GM19397 (cell line): Measurements from ENCODE around the gene MGAT5B.

Experiments used
- ATAC-seq: cut with Tn5 transposase; IDR thresholded peaks from one replicate; pipeline ENCODE4 v1.9.1; 2021; ENCODE audit warnings: mild to moderate bottlenecking, moderate library complexity; ENCODE audit not compliant: unreplicated experiment

MGAT5B gene

GRCh38 chr17:76924345-76925342 is 56.4 kb downstream of the MGAT5B start:
- no peak for ATAC-seq

GRCh38 chr17:76925441-76925891 is 57.3 kb downstream of the MGAT5B start:
- no peak for ATAC-seq

- no peak for ATAC-seq
Measured at GRCh38 chr17:76926237-76926866, 58.1 kb downstream of the MGAT5B start.

GRCh38 chr17:76927577-76927976 is 59.4 kb downstream of the MGAT5B start:
- no peak for ATAC-seq

DNA sequence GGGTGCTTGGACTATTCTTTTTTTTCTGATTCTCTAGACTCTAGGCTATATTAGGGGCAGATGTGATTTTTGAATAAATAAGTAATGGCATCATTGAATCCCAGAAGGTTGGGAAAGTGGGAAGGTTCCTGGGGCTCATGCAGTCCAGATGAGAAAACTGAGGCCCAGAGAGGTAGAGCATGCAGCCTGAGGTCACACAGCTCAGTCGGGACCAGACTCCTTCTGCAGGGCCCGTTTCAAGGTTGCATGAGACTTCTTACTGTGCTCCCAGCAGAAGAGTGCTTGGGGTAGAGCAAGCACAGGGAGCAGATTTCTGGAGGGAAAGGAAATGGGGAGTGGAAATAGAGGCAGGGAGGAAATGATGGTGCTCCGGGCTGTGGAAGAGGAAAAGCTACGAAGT is 59.8 kb downstream of the MGAT5B start:
- ATAC-seq = no peak

GRCh38 chr17:76929148-76929547 is 60.9 kb downstream of the MGAT5B start:
- no peak for ATAC-seq

- no peak for ATAC-seq
Measured at GRCh38 chr17:76929601-76930000, 61.4 kb downstream of the MGAT5B start.

GRCh38 chr17:76930107-76930506 is 61.9 kb downstream of the MGAT5B start:
- ATAC-seq = no peak

DNA sequence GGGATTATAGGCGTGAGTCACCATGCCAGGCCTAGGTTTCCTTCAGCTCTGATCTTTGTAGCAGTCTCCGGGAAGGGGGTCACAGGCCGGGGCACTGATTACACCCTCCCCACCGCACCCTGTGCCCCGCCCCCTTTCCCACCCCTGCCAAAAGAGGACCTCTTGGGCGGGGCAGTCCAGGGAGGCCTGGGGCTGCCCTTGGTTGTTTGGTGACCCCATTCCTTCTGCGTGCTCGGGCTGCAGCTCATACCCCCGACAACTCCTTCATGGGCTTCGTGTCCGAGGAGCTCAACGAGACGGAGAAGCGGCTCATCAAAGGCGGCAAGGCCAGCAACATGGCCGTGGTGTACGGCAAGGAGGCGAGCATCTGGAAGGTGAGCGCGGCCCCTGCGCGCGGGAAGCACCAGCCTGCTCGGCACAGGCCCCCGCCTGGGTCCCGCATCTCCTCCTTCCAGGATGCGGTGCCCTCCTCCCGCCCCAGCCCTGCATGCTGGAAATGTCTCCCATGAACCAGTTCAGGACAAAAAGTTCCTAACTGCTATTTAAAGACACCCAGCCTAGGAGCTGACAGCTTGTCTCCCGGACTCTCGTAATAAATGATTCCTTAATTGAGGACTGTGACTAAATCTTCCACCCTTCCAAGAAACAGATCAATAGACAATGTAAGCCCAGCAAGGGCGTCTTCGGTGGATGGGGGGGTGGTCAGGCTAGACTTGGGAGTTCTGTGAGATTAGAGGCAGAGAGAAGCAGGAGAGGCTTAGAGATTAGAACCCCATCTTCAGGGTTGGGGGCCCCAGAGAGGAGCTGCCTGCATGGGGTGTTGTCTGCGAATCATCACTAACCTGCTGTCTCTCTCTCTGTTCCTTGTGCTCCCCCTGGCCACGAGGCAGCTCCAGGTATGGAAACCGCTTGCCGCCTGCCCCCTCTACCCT is 64.5 kb downstream of the MGAT5B start:
- ATAC-seq = no peak

DNA sequence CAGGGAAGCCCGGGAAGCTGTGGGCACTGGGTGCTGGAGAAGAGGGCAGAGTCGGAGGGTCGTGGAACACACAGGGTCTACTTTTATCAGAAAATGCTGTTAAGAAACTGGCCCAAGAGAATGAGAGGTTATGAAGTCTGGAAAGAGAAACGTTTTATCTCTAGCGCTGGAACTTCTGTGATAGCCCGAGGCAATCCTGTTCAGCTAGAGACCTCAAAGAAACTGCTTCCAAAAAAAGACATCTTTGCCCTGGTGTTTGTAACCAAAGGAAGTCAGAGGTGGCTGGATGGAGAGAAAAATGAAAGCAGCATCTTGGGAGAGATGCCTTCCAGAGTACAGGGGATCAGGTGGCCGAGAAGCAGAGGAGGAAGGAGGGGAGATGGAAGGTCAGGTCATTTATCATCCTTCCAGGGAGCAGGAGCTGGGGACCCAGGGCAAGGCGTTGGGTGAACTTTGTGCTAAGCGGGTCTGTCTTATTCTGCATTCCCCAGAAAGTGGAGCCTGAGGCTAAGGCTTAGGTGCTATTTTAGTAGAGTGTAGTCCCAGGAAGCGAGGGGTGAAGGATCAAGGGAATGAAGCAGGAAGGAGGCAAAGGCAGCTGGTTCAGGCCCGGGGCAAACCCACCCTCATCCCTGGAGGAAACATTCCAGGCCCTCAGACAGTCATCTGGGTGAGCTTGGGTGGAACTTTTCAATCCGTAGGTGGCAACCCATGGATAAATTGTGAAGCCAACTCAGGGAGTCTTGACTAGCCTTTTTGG is 66.5 kb downstream of the MGAT5B start:
- ATAC-seq = no peak

DNA sequence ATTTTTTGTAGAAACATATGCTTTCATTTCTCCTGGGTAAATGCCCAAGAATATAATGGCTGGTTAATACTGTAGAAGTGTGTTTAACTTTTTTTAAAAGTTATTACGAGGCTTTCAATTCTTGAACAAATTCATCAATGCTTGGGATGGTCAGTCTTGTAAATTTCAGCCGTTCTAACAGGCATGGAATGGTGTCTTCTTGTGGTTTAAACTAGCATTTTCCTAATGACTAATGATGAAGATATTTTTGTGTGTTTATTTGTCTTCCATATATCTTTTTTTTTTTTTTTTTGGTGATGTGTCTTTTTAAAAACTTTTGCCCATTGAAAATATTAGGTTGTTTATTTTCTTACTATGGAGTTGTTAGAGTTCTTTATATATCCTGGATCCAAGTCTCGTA is 67.1 kb downstream of the MGAT5B start:
- ATAC-seq = no peak

GRCh38 chr17:76937238-76937637 is 69.0 kb downstream of the MGAT5B start:
- ATAC-seq = no peak

- no peak for ATAC-seq
Measured at GRCh38 chr17:76938009-76938408, 69.8 kb downstream of the MGAT5B start.

GRCh38 chr17:76940295-76940694 is 72.1 kb downstream of the MGAT5B start:
- no peak for ATAC-seq

GRCh38 chr17:76940738-76941350 is 72.6 kb downstream of the MGAT5B start:
- ATAC-seq = no peak

- ATAC-seq = no peak
Measured at GRCh38 chr17:76943202-76943601, 75.0 kb downstream of the MGAT5B start.

GRCh38 chr17:76943781-76944213 is 75.6 kb downstream of the MGAT5B start:
- no peak for ATAC-seq

DNA sequence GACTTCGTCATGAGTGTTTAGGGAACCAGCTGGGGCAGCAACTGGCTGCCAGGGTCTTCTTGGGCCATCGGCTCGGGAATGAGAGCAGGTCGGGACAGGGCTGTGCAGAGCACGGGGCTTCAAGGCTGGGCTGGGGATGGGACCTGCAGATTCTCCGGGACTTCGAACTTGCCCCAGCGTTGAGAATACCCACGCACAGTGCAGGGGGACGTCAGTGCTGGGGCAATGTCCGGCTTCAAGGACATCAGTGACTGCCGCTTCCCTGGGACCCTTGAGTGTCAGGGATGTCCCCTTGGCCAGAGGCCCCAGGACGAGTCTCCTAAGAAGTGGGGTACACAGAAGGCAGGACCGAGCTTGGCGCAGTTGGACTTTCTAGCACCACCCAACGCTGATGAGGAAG is 76.3 kb downstream of the MGAT5B start:
- ATAC-seq = no peak

GRCh38 chr17:76946111-76946771 is 78.0 kb downstream of the MGAT5B start:
- ATAC-seq = no peak
